Stimulated activated memory B cell treated with anti-CD40 and anti-IgM and Interleukin-4, amounts not matched to agents 10 μg/mL and 1 μg/mL and 100 μg/mL, for 72 hours (primary cell): Measurements from ENCODE around the gene SST.

Source experiments
- ATAC-seq: fragments of 150-1000 bp; cut with Tn5 transposase; 2 replicates; pipeline ENCODE4 v1.10.0; 2021
- H3K27ac Mint-ChIP-seq: one replicate; pipeline ENCODE4 v1.8.0; 2022; ENCODE audit warnings: mild to moderate bottlenecking, mixed read lengths
- H3K27me3 Mint-ChIP-seq: one replicate; pipeline ENCODE4 v1.8.0; 2022; ENCODE audit warnings: mixed read lengths
- H3K36me3 Mint-ChIP-seq: one replicate; pipeline ENCODE4 v1.8.0; 2022; ENCODE audit warnings: mixed read lengths
- H3K4me1 Mint-ChIP-seq: one replicate; pipeline ENCODE4 v1.8.0; 2022; ENCODE audit warnings: mixed read lengths
- H3K4me3 Mint-ChIP-seq: one replicate; pipeline ENCODE4 v1.8.0; 2022; ENCODE audit warnings: mild to moderate bottlenecking, moderate library complexity, mixed read lengths
- H3K9me3 Mint-ChIP-seq: one replicate; pipeline ENCODE4 v1.8.0; 2022; ENCODE audit warnings: mixed read lengths

SST gene

DNA sequence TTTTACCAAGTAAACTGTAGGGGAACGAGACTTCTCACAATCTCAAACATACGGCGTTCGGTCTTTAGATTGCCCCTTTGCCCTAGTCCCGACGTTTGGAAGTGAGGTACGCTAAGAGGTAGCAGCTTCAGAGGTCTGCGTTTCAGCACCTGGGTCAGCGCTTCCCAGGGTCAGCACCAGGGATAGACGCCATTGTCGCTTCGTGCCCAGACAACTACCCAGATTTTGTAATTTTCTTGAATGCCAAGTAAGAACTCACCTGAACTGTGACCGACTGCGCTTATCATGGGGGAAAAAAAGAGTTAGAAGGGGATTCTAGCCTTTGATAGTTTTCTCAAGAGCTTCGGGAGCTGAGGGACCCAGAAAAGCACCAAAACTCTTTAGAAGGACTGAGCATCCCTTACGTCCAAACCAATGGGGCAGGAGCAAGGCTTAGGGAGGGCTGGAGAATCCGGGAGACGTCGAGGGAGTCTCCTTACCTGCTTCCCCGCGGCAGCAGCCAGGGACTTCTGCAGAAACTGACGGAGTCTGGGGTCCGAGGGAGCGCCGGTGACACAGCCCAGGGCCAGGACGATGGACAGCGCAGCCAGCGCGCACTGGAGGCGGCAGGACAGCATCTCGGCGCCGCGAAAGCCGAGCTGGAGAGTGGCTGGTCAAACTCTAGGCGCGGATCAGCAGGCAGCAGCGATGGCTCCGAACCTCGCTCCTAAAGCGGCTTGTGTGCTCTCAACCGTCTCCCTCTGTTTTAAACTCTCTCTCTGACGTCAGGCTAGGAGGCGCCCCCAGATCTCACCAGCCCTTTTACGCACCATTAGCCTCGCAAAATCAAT is at the start of gene SST:
Gene SST (minus strand): TSS at position 720 of the 830 bp plus-strand sequence. CDS start 103 bp downstream, at position 617.
- no peaks in the 10 kb centered on the region for H3K9me3 Mint-ChIP-seq
- no peak within 1 kb of the TSS for H3K4me3 Mint-ChIP-seq
- H3K36me3 Mint-ChIP-seq: no peaks in the 10 kb centered on the region
- no peak within 1 kb of the TSS for H3K27ac Mint-ChIP-seq
- H3K27me3 Mint-ChIP-seq: peaks cover 55% of the 10 kb centered on the region
- no peaks in the 10 kb centered on the region for H3K4me1 Mint-ChIP-seq
- ATAC-seq: no peak

DNA sequence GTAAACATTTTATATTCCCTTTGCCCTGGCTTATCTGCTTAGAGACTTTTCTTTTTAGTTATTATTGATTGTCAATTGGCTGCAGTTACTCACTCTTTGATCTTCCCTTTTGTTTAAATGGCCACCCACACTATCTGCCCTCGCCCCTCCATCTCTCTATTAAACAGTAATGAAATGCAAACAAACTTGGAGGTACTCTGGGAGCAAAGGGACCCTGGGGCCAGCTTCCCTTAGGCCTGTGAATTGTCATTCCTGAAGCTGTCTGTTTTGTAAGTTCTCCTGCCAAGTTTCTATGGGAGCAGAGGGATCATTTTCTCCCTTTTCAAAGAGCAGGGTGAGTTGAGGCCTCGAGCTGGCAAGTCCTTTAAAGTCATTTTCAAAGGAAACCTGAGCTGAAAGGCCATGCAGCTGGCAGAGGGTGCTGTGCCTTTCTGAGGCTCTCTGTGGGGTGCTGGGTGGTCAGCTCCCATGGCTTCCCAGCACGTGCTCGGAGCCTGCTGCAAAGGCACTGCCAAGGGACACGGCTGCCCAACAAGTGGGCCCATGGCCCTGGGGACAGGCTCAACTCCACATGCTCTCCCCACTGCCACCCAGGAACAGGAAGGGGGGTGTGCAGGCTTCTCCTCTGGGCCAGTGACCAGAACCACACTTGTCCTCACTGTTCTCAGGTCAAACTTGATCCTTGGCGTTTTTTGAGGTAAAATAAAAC is 49.6 kb upstream of the SST start:
- Mint-ChIP-seq H3K27me3 (no peaks in the 10 kb centered on the region), H3K9me3 (no peaks in the 10 kb centered on the region), H3K27ac (no peak overlapping the region), H3K4me3 (no peak overlapping the region), H3K4me1 (peaks cover under 1% of the 10 kb centered on the region), H3K36me3 (peaks cover 46% of the 10 kb centered on the region)
- peak; percentile 55 for ATAC-seq

DNA sequence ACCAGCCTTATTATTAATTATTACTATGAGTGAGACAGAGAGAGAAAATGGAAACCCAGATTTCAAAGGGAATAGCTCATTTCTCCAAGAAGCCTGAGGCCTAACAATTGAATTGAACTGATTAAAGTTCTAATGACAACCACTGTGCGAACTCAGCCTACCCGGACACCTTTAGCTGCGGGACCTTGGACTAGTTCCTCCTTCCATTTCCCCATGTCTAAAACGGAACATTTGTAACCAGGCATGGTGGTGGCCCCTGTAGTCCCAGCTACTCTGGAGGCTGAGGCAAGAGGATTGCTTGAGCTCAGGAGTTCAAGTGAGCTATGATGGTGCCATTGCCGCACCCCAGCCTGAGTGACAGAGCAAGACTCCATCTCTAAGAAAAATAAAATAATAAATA is 48.6 kb upstream of the SST start:
- Mint-ChIP-seq H3K27ac (no peak overlapping the region), H3K9me3 (no peaks in the 10 kb centered on the region), H3K27me3 (no peaks in the 10 kb centered on the region), H3K36me3 (peaks cover 36% of the 10 kb centered on the region), H3K4me1 (peaks cover 8% of the 10 kb centered on the region), H3K4me3 (no peak overlapping the region)
- ATAC-seq: no peak

DNA sequence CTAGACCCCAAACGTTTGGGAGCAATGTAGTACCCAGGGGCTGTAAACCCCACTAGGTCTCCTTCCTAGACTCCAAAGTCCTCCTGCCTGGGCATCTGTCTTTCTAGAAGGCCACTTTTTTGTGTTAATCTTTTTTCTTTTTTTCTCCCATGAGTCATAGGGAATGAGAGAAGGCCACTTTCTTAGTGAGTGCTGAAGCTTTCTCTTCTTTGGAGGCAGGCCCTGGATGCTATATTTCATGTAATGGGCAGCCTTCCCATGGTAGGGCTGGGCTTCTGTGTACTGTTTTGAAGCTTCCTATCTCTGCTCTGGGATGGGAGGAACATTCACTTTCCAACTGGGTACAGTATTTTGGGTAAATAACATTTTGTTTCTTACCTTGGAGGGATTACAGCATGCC is 47.4 kb upstream of the SST start:
- peaks cover 8% of the 10 kb centered on the region for H3K4me1 Mint-ChIP-seq
- no peaks in the 10 kb centered on the region for H3K9me3 Mint-ChIP-seq
- H3K36me3 Mint-ChIP-seq: peaks cover 25% of the 10 kb centered on the region
- ATAC-seq: no peak
- no peak overlapping the region for H3K27ac Mint-ChIP-seq
- H3K27me3 Mint-ChIP-seq: no peaks in the 10 kb centered on the region
- H3K4me3 Mint-ChIP-seq: no peak overlapping the region

DNA sequence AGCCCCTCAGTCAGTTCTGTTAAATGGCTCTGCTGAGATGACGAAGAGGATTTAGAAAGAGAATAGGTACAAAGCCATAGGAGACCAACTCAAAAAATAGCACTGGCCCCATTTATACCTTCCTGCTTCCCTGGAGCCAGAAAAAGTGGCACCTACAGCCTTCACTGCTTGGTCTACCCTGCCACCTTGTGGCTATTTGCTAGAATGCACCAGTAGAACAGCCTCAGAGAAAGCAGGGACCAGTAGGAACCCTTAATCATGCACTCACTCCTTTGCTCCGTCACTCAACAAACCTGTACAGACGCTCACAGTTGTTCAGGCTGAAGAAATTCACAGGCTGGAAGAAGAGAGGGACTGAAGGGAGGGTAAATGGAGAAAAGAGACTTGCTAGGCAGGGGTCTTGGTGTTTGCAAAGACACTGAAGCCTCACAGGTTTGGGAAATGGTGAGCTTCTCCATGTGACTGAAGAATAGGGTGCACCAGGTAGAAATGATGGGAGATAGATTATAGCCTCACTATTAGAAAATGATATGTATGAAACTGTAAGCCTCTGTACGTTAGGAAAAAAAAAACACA is 44.3 kb upstream of the SST start:
- peak; percentile 84 for ATAC-seq
- Mint-ChIP-seq H3K4me1 (peaks cover 8% of the 10 kb centered on the region), H3K9me3 (no peaks in the 10 kb centered on the region), H3K36me3 (no peaks in the 10 kb centered on the region), H3K27me3 (no peaks in the 10 kb centered on the region), H3K27ac (no peak overlapping the region), H3K4me3 (no peak overlapping the region)

DNA sequence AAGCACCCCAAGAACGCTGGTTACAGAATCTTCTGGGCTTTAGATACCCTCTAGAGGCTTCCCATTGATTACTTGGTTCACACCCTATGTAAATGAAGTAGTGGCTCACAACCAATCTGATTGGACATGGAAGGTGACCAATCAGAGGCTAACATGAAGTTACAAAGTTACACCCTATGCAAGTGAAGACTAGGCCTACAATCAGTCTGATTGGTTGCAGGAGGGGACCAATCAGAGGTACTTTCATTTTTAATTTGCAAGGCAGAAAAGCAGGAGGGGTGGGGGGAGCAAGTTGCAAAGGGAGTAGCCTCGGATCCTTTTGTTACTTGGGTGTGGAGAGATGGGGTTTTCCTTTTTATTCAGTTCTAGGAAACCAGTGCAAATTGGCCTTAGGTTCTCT is 43.3 kb upstream of the SST start:
- ATAC-seq: no peak
- H3K27ac Mint-ChIP-seq: no peak overlapping the region
- H3K27me3 Mint-ChIP-seq: no peaks in the 10 kb centered on the region
- no peaks in the 10 kb centered on the region for H3K36me3 Mint-ChIP-seq
- H3K4me1 Mint-ChIP-seq: peaks cover 8% of the 10 kb centered on the region
- no peaks in the 10 kb centered on the region for H3K9me3 Mint-ChIP-seq
- no peak overlapping the region for H3K4me3 Mint-ChIP-seq

DNA sequence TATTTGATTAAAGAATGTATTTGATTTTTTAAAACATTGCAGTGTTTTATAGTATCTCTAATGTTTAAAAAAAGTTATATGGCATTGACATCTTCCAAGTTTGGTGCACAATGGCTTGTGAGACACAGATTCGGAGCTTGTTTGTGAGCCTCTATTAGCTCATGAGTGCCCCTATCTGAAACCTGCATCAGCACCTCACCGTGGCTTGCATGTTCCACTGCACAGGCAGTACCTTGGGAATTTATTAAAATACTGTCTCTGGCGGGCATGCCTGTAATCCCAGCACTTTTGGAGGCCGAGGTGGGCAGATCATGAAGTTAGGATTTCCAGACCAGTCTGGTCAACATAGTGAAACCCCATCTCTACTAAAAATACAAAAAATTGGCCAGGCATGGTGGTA is 39.0 kb upstream of the SST start:
- Mint-ChIP-seq H3K4me3 (no peak overlapping the region), H3K27ac (no peak overlapping the region), H3K4me1 (peaks cover 2% of the 10 kb centered on the region), H3K27me3 (no peaks in the 10 kb centered on the region), H3K9me3 (no peaks in the 10 kb centered on the region), H3K36me3 (no peaks in the 10 kb centered on the region)
- no peak for ATAC-seq

DNA sequence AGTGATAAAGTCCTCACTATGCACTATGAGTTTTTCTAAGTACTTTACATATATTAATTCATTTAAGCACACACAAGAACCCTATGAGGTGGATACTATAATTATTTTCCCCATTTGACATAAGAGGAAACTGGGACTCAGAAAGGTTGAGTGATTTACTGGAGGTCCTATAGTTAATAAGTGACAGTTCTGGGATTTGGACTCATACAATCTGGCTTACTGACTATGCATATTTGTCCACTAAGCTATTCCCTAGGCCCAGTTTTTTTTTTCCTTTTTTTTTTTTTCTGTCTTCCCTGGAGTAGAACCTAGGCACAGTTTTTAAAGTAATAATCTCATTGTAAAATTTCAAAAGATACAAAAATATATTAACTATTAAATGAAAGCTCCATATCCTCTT is 38.5 kb upstream of the SST start:
- Mint-ChIP-seq H3K27ac (no peak overlapping the region), H3K4me3 (no peak overlapping the region), H3K36me3 (no peaks in the 10 kb centered on the region), H3K4me1 (no peaks in the 10 kb centered on the region), H3K27me3 (no peaks in the 10 kb centered on the region), H3K9me3 (no peaks in the 10 kb centered on the region)
- ATAC-seq: no peak

DNA sequence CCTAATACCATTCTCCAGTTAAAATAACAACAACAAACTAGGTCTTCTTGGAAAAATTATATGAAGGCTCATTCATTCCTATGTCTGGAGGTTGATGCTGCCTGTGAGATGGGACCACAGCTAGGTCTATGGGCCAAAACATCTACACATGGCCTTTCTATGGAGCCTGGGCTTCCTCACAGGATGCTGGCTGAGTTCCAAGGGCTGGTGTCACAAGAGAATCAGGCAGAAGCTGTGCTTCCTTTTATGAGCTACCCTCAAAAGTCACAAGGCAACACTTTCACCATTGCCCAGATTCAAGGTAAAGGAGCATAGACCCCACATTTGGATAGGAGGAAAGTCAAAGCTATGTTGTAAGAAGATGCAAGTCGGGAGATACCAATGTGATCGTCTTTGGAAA is 36.8 kb upstream of the SST start:
- H3K4me3 Mint-ChIP-seq: no peak overlapping the region
- no peak for ATAC-seq
- H3K27ac Mint-ChIP-seq: no peak overlapping the region
- H3K4me1 Mint-ChIP-seq: no peaks in the 10 kb centered on the region
- H3K27me3 Mint-ChIP-seq: no peaks in the 10 kb centered on the region
- H3K9me3 Mint-ChIP-seq: no peaks in the 10 kb centered on the region
- no peaks in the 10 kb centered on the region for H3K36me3 Mint-ChIP-seq

DNA sequence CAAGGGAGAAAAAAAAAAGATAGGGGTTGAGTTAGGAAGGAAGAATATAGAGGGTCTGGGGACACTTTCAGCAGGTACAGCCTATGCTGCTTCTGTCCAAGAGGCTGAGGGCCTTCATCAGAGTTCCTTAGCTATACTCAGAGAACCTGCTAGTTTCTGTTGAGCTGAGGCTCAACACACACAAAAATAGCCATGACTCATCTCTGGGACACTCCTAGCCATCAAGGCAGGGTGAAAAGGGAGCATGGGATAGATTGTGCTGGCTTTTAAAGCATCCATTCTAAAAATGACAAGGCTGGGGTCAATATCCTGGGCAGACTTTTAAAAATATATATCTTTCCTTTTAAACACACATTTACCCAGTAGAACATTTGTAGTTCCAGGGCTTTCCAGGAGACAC is 35.0 kb upstream of the SST start:
- Mint-ChIP-seq H3K27ac (no peak overlapping the region), H3K4me3 (no peak overlapping the region), H3K27me3 (no peaks in the 10 kb centered on the region), H3K36me3 (no peaks in the 10 kb centered on the region), H3K4me1 (no peaks in the 10 kb centered on the region), H3K9me3 (no peaks in the 10 kb centered on the region)
- ATAC-seq: peak; percentile 12

DNA sequence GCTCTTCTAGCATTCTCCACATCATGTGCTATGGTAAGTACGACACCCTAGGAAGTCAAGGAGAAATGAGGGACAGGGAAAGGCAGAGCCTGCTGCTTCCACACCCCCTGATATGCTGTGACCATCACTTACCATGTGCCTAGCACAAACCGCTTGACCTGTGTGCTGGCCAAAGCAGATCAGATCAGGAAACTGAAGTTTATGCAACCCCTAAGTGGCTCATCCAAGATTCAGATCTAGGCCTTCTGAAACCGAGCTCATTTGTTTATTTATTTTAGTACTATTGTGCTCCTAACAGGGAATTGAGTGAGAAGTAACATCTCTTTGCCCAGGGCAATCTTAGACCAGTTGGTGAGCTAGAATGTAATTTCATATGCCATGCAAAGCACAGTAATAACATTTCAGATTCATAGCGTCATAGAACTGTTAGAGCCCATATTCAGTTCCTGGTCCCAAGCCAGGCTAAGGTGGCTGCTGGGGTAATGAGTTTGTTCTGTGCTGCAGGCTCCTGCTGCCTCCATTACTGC is 32.4 kb upstream of the SST start, which contains the start of gene RTP2:
Gene RTP2 (minus strand): TSS at position 51 of the 527 bp plus-strand sequence. CDS start 429 bp downstream, outside the sequence.
- H3K27me3 Mint-ChIP-seq: peaks cover 8% of the 10 kb centered on the region
- ATAC-seq: no peak
- no peak within 1 kb of the TSS for H3K27ac Mint-ChIP-seq
- H3K4me1 Mint-ChIP-seq: no peaks in the 10 kb centered on the region
- no peaks in the 10 kb centered on the region for H3K9me3 Mint-ChIP-seq
- no peaks in the 10 kb centered on the region for H3K36me3 Mint-ChIP-seq
- no peak within 1 kb of the TSS for H3K4me3 Mint-ChIP-seq

DNA sequence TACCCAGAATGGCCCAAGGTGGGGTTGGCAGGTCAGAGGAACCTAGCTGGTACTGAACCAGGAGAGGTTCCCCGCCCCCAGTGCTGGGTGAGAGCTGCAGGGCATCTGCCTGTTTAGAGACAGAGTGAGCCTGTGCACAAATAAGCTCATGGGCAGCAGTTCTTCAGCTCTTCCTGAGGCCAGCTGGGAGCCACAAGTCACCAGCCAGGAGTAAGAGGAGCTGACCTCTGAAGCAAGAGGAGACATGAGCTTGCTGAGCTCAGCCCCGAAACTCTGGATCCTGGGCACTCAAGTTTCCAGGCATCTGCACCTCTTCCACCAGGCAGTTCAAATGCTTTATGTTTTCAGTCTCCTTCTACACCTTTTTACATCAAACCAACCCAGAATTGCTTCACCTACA is 30.1 kb upstream of the SST start:
- no peak for ATAC-seq

DNA sequence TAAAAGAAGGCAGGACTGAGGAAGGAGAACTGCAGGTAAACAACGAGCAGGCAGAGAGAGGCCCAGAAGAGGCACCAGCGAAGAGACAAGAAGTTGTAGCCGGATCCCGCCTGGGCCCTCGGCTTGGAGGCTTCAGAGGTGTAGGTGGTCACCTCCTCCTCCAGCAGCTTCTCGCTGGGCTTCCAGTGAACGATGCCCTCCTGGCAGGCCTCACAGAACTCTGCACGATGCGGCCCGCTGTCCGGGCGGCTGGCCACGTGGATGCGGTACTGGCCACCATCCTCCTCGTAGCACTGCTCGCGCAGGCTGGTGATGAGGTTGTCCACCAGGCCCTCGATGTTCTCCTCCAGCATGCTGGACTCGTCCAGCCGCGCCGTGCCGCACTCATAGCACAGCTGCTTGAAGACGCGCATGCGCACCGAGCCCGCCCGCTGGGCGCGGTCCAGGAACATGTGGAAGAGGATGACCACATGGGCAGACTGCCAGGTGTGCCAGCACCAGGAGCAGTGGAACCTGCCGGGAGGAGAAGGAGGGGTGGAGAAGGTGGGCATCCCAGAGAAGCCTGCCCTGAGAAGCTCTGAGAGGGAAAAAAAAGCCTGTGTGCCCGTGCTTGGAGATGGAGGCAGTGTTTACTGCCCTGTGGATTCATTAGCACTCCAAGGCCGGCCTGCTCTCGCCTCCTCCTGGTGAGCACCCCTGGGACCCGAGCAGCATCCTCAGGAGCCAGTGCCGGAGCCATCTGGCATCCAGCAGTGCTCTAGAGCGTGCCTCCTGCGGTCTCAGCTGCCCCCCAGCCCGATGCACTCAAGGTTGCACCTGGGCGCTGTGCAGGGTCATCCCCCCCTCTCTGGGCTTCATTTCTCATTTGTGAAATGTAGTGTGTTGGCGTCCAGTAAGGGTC is 28.6 kb upstream of the SST start:
- Mint-ChIP-seq H3K4me3 (no peak overlapping the region), H3K27ac (no peak overlapping the region), H3K9me3 (peaks cover 3% of the 10 kb centered on the region), H3K27me3 (peaks cover 30% of the 10 kb centered on the region), H3K36me3 (no peaks in the 10 kb centered on the region), H3K4me1 (no peaks in the 10 kb centered on the region)
- no peak for ATAC-seq

More for the DNA sequence above, 30.1 kb upstream of the SST start:
- H3K27me3 Mint-ChIP-seq: peaks cover 15% of the 10 kb centered on the region
- no peaks in the 10 kb centered on the region for H3K36me3 Mint-ChIP-seq
- H3K27ac Mint-ChIP-seq: no peak overlapping the region
- H3K4me3 Mint-ChIP-seq: no peak overlapping the region
- no peaks in the 10 kb centered on the region for H3K9me3 Mint-ChIP-seq
- H3K4me1 Mint-ChIP-seq: no peaks in the 10 kb centered on the region

DNA sequence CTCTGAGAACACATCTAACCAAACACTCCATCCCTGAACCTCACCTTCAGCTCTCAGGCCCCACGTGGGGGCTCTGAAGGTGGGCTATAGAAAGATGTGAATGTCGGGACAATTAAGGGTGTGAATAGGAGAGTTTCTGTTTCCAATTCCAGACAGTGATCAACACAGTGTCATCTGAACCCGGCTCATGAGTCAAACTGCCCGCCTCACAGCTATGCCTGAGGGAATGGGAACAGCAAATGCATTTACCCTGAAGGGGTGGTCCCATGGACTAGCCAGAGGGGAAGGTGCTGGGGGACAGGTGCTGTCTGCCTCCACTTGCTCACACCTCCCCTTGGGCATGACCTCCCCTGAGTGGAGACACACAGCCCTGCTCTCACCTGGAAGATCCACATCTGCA is 25.8 kb upstream of the SST start:
- ATAC-seq: no peak
- H3K4me1 Mint-ChIP-seq: no peaks in the 10 kb centered on the region
- peaks cover 39% of the 10 kb centered on the region for H3K27me3 Mint-ChIP-seq
- no peak overlapping the region for H3K27ac Mint-ChIP-seq
- peaks cover 3% of the 10 kb centered on the region for H3K9me3 Mint-ChIP-seq
- H3K36me3 Mint-ChIP-seq: no peaks in the 10 kb centered on the region
- H3K4me3 Mint-ChIP-seq: no peak overlapping the region

DNA sequence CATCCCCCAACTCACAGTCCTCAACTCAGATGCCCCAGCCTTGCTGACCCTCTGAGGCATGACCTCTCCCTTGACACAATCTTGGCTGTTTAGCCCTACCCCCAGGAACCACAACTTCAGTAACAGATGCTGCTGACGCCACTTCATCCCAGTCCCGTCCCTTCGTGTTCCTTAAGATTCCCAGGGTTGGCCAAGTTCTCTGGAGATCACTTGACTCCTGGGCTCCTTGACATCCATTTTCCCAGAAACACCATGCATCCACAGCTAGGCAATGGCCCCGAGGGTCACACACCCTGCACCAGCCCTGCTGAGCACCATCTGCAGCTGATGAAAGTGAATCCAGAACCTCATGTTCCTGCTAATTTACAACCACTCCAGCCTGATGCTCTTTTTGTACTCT is 25.3 kb upstream of the SST start:
- no peak overlapping the region for H3K4me3 Mint-ChIP-seq
- no peak overlapping the region for H3K27ac Mint-ChIP-seq
- peaks cover 39% of the 10 kb centered on the region for H3K27me3 Mint-ChIP-seq
- peaks cover 3% of the 10 kb centered on the region for H3K9me3 Mint-ChIP-seq
- no peaks in the 10 kb centered on the region for H3K36me3 Mint-ChIP-seq
- no peaks in the 10 kb centered on the region for H3K4me1 Mint-ChIP-seq
- ATAC-seq: no peak
